Measurements from ENCODE around the gene SEPTIN5.

Gene SEPTIN5

GRCh38 chr22:19757985-19758895, 43.9 kb downstream of the SEPTIN5 start:
- no peak for DNase-seq (ENCODE audit: low read depth, low spot score)
- no peak overlapping the region for H3K4me3 ChIP-seq (ENCODE audit: low read depth, low read length)
- no peak for TF ChIP-seq CTCF (IDR thresholded peaks at IDR 0.05; ENCODE audit: low read depth, low read length)
- in situ Hi-C loops (cut with HindIII; ENCODE audit: low sequenced_read_pairs) = no loop called here

- no peak for DNase-seq (ENCODE audit: low read depth, low spot score)
- in situ Hi-C loops (cut with HindIII; ENCODE audit: low sequenced_read_pairs) = no loop called here
- TF ChIP-seq CTCF (IDR thresholded peaks at IDR 0.05; ENCODE audit: low read depth, low read length) = no peak
- H3K4me3 ChIP-seq (ENCODE audit: low read depth, low read length) = no peak overlapping the region
Observed at GRCh38 chr22:19758896-19759426, 44.7 kb downstream of the SEPTIN5 start.

GRCh38 chr22:19759427-19760057, 45.2 kb downstream of the SEPTIN5 start:
- no peak for TF ChIP-seq CTCF (IDR thresholded peaks at IDR 0.05; ENCODE audit: low read depth, low read length)
- H3K4me3 ChIP-seq (ENCODE audit: low read depth, low read length) = no peak overlapping the region
- no peak for DNase-seq (ENCODE audit: low read depth, low spot score)
- in situ Hi-C loops (cut with HindIII; ENCODE audit: low sequenced_read_pairs) = no loop called here

GRCh38 chr22:19760058-19760950, 46.0 kb downstream of the SEPTIN5 start, which contains the start of gene TBX1:
Gene TBX1 (plus strand): TSS chr22:19760778. CDS start chr22:19760844, 66 bp downstream.
- H3K4me3 ChIP-seq (ENCODE audit: low read depth, low read length) = no peak within 1 kb of the TSS
- TF ChIP-seq CTCF (IDR thresholded peaks at IDR 0.05; ENCODE audit: low read depth, low read length) = no peak
- in situ Hi-C loops (cut with HindIII; ENCODE audit: low sequenced_read_pairs) = no loop called here
- DNase-seq (ENCODE audit: low read depth, low spot score) = no peak

- DNase-seq (ENCODE audit: low read depth, low spot score) = no peak
- in situ Hi-C loops (cut with HindIII; ENCODE audit: low sequenced_read_pairs) = no loop called here
- TF ChIP-seq CTCF (IDR thresholded peaks at IDR 0.05; ENCODE audit: low read depth, low read length) = no peak
- H3K4me3 ChIP-seq (ENCODE audit: low read depth, low read length) = no peak overlapping the region
Observed at GRCh38 chr22:19760951-19761724, 46.8 kb downstream of the SEPTIN5 start.
